Measurements from ENCODE around the gene MED15. TPM values are rescaled to one million over a fixed set of nuclear protein-coding genes. Genes with fewer than 3 reads are reported as not detected.

The MED15 gene
- total RNA-seq, 1 experiment from 2014 or later, result 94.7 TPM

DNA sequence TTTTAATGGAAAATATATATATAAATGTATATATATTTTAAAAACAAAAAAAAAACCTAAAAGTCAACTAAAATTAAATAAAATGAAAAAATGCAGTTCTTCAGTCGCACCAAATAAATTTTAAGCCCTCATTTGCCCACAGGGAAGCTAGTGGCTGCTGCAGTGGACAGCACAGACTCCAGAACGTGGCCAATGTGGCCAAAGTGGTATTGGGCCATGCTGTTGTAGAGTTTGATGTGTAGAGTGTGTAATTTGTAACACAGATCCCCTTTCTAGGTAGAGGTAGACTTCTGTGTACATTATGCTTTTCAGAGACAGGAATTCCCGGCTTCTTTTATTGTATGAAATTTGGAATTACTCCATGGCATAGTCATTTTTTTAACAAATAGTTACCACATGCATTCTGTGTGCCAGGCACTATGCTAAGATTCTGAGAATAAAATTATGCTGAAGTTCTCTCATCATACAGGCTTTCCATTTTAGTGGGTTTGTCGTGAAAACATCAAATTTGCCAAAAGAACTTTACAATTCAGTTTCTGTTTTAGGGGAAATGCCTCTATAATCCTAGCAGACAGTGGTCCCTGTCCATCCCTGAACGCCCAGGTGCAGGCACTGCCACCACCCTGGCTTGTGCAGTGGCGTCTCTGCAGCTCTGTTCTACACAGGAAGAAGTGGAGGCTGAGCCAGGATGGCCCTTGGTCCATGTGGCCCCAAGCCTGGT is 68.5 kb downstream of the MED15 start:
- Histone ChIP-seq H3K36me3 (ENCODE audit: control insufficient read depth, insufficient read depth, low read length) (peaks cover 9% of the 10 kb centered on the region), H3K9me3 (no peaks in the 10 kb centered on the region), H3K4me3 (ENCODE audit: low read depth, low read length) (no peak overlapping the region), H3K4me1 (no peaks in the 10 kb centered on the region), H3K27me3 (replicated peaks; ENCODE audit: control insufficient read depth, insufficient read depth, low read length) (no peaks in the 10 kb centered on the region)
- no peaks in the 10 kb centered on the region for H3K4me1 Mint-ChIP-seq (ENCODE audit: low read depth, unreplicated experiment)
- H3K27me3 Mint-ChIP-seq (ENCODE audit: insufficient read depth, unreplicated experiment), result no peaks in the 10 kb centered on the region
- POLR2A ChIA-PET, result no interaction called here
- no peak overlapping the region for H3K27ac Mint-ChIP-seq (ENCODE audit: unreplicated experiment)
- H3K4me3 Mint-ChIP-seq (ENCODE audit: unreplicated experiment), result no peak overlapping the region
- H3K36me3 Mint-ChIP-seq (ENCODE audit: insufficient read depth, unreplicated experiment), result peaks cover 65% of the 10 kb centered on the region
- BruUV-seq (replicated peaks), result no TSS peak
- H3K9me3 Mint-ChIP-seq (ENCODE audit: unreplicated experiment), result no peaks in the 10 kb centered on the region
- intact Hi-C loops (cut with micrococcal nuclease; ENCODE audit: unreplicated experiment), result no loop called here
- DNase-seq, result no peak
- CTCF ChIA-PET, result no interaction called here
- TF ChIP-seq, protein P1, sequence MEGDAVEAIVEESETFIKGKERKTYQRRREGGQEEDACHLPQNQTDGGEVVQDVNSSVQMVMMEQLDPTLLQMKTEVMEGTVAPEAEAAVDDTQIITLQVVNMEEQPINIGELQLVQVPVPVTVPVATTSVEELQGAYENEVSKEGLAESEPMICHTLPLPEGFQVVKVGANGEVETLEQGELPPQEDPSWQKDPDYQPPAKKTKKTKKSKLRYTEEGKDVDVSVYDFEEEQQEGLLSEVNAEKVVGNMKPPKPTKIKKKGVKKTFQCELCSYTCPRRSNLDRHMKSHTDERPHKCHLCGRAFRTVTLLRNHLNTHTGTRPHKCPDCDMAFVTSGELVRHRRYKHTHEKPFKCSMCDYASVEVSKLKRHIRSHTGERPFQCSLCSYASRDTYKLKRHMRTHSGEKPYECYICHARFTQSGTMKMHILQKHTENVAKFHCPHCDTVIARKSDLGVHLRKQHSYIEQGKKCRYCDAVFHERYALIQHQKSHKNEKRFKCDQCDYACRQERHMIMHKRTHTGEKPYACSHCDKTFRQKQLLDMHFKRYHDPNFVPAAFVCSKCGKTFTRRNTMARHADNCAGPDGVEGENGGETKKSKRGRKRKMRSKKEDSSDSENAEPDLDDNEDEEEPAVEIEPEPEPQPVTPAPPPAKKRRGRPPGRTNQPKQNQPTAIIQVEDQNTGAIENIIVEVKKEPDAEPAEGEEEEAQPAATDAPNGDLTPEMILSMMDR (IDR thresholded peaks at IDR 0.05; ENCODE audit: insufficient read depth in 1 of 2, low read depth in 1 of 2, low read length in 1 of 2, severe bottlenecking in 1 of 2, unreplicated experiment in 1 of 2), result no peak

DNA sequence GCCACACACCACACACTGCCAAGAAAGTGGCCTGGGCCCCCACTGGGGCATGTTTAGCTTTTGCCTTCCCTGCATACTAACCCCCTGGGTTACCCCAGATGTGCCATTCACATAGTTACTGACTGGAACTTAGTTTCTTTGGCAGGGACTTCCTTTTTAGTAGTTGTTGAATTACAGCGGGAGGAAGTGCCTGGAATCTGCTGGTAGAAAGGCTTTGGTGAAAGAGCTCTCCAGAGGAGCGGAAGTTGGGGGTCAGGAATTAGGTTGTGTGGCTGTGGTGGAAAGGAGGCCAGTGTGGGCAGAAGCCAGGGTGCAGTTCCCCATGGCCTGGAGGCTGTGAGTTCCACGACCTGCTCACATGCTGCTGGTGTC is 69.0 kb downstream of the MED15 start:
- Mint-ChIP-seq H3K27me3 (ENCODE audit: insufficient read depth, unreplicated experiment) (no peaks in the 10 kb centered on the region), H3K36me3 (ENCODE audit: insufficient read depth, unreplicated experiment) (peaks cover 65% of the 10 kb centered on the region), H3K4me3 (ENCODE audit: unreplicated experiment) (no peak overlapping the region), H3K27ac (ENCODE audit: unreplicated experiment) (no peak overlapping the region), H3K4me1 (ENCODE audit: low read depth, unreplicated experiment) (no peaks in the 10 kb centered on the region), H3K9me3 (ENCODE audit: unreplicated experiment) (no peaks in the 10 kb centered on the region)
- no peak overlapping the region for H3K4me3 ChIP-seq (ENCODE audit: low read depth, low read length)
- TF ChIP-seq, protein P1 (IDR thresholded peaks at IDR 0.05; ENCODE audit: insufficient read depth in 1 of 2, low read depth in 1 of 2, low read length in 1 of 2, severe bottlenecking in 1 of 2, unreplicated experiment in 1 of 2), result no peak
- intact Hi-C loops (cut with micrococcal nuclease; ENCODE audit: unreplicated experiment), result no loop called here
- no peaks in the 10 kb centered on the region for H3K4me1 ChIP-seq
- H3K27me3 ChIP-seq (replicated peaks; ENCODE audit: control insufficient read depth, insufficient read depth, low read length), result no peaks in the 10 kb centered on the region
- no peaks in the 10 kb centered on the region for H3K9me3 ChIP-seq
- DNase-seq, result no peak
- POLR2A ChIA-PET, result no interaction called here
- BruUV-seq (replicated peaks), result no TSS peak
- H3K36me3 ChIP-seq (ENCODE audit: control insufficient read depth, insufficient read depth, low read length), result peaks cover 7% of the 10 kb centered on the region
- CTCF ChIA-PET, result no interaction called here

DNA sequence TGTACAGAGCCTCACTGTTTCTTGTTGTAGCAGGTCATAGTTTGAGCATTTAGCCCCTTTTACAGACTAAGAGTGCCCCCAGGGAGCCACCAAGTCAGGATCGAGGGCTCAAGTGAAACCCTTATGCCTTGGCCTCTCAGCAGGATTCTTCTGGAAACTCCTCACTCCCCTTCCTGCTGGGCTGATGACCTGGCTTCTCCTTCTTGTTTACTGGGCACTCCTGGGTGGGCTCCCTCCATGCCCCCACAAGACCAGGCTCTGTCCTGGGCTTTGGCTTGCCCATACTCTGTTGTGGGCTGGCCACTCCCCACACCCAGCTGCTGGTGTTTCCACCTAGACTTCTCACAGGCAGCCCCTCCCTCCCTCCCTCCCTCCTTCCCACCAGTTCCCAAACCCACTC is 69.6 kb downstream of the MED15 start:
- Mint-ChIP-seq H3K4me3 (ENCODE audit: unreplicated experiment) (no peak overlapping the region), H3K27ac (ENCODE audit: unreplicated experiment) (no peak overlapping the region)
- TF ChIP-seq, protein P1 (IDR thresholded peaks at IDR 0.05; ENCODE audit: insufficient read depth in 1 of 2, low read depth in 1 of 2, low read length in 1 of 2, severe bottlenecking in 1 of 2, unreplicated experiment in 1 of 2), result no peak

More for the DNA sequence above, 69.6 kb downstream of the MED15 start:
- Histone ChIP-seq H3K4me3 (ENCODE audit: low read depth, low read length) (no peak overlapping the region), H3K4me1 (no peaks in the 10 kb centered on the region), H3K36me3 (ENCODE audit: control insufficient read depth, insufficient read depth, low read length) (peaks cover 8% of the 10 kb centered on the region), H3K9me3 (no peaks in the 10 kb centered on the region), H3K27me3 (replicated peaks; ENCODE audit: control insufficient read depth, insufficient read depth, low read length) (no peaks in the 10 kb centered on the region)
- Mint-ChIP-seq H3K27me3 (ENCODE audit: insufficient read depth, unreplicated experiment) (no peaks in the 10 kb centered on the region), H3K36me3 (ENCODE audit: insufficient read depth, unreplicated experiment) (peaks cover 60% of the 10 kb centered on the region), H3K9me3 (ENCODE audit: unreplicated experiment) (no peaks in the 10 kb centered on the region), H3K4me1 (ENCODE audit: low read depth, unreplicated experiment) (no peaks in the 10 kb centered on the region)
- POLR2A ChIA-PET, result no interaction called here
- CTCF ChIA-PET, result no interaction called here
- intact Hi-C loops (cut with micrococcal nuclease; ENCODE audit: unreplicated experiment), result no loop called here
- no TSS peak for BruUV-seq (replicated peaks)
- no peak for DNase-seq

All from Caco-2 (cell line).